ENCODE measurements around the gene PLCB4. TPM values are rescaled to one million over a fixed set of nuclear protein-coding genes. Genes with fewer than 3 reads are reported as not detected.
"Not testable (repeated sequence)": the region's sequence is repeated elsewhere in the genome, so short reads cannot be mapped to it uniquely, and the experiment has no call there.

Gene PLCB4
- total and polyA plus RNA-seq, 2 experiments from 2014 or later, result 6.5 to 16.1 TPM

DNA sequence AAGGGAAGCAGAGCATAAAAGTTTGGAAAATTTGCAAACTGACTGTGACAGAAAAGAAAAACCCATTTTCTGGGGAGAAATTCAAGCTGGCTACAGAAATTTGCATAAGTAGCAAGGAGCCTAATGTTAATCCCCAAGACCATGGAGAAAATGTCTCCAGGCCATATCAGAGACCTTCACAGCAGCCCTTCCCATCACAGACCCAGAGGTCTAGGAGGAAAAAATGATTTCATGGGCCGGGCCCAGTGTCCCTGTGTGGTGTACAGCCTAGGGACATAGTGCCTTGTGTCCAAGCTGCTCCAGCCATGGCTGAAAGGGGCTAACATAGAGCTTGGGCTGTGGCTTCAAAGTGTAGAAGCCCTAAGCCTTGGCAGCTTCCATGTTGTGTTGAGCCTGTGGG, 83.3 kb downstream of the PLCB4 start:
- not testable (repeated sequence) for H3K4me3 ChIP-seq; ATAC-seq; H3K27ac Mint-ChIP-seq; H3F3A ChIP-seq (replicated peaks; ENCODE audit: low read depth); H3K27me3 Mint-ChIP-seq (ENCODE audit: insufficient read depth, low read depth, poor library complexity); H3K27me3 ChIP-seq (ENCODE audit: insufficient read depth); H3K36me3 ChIP-seq (ENCODE audit: insufficient read depth); H3K9me2 ChIP-seq (ENCODE audit: insufficient read depth); H3K27ac ChIP-seq (ENCODE audit: low read depth); H3K4me1 Mint-ChIP-seq; H2AFZ ChIP-seq; H3K4me2 ChIP-seq; DNase-seq (ENCODE audit: low spot score); H3K4me3 Mint-ChIP-seq; H3K4me1 ChIP-seq (ENCODE audit: insufficient read depth); H4K20me1 ChIP-seq (replicated peaks; ENCODE audit: insufficient read depth); H3K79me2 ChIP-seq (replicated peaks; ENCODE audit: insufficient read depth)
- Mint-ChIP-seq H3K9me3 (peaks cover 27% of the 10 kb centered on the region), H3K36me3 (ENCODE audit: low read depth) (peaks cover 27% of the 10 kb centered on the region)

DNA sequence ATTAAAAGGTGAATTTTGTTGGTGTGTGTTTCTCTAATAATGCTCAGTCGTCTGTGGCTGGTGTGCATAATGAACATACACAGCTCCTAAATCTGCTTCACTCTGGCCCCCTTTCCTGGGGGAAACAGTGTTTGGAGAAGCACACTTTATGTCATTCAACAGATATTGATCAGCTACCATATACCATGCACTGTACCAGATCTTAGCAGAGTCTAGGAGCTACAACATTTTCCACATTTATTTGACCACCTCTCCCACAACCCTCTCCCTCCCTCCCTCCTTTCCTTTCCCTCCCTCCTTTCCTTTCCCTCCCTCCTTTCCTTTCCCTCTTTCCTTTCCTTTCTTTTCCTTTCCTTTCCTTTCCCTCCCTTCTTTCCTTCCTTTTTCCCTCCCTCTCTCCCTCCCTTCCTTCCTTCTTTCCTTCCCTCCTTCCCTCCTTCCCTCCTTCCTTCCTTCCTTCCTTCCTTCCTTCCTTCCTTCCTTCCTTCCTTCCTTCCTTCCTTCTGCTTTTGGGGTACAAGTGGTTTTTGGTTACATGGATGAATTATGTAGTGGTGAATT, 85.7 kb downstream of the PLCB4 start:
- H3K4me1 ChIP-seq (ENCODE audit: insufficient read depth), result peaks cover 5% of the 10 kb centered on the region
- no peak overlapping the region for H3K4me3 ChIP-seq
- DNase-seq (ENCODE audit: low spot score), result no peak
- no peaks in the 10 kb centered on the region for H3K9me2 ChIP-seq (ENCODE audit: insufficient read depth)
- Mint-ChIP-seq H3K36me3 (ENCODE audit: low read depth) (peaks cover 27% of the 10 kb centered on the region), H3K4me1 (peaks cover 7% of the 10 kb centered on the region; the same call in 2 of the 3 replicates), H3K27me3 (ENCODE audit: insufficient read depth, low read depth, poor library complexity) (peaks cover 3% of the 10 kb centered on the region), H3K4me3 (no peak overlapping the region), H3K27ac (no peak overlapping the region), H3K9me3 (peaks cover 27% of the 10 kb centered on the region)
- no peaks in the 10 kb centered on the region for H3K79me2 ChIP-seq (replicated peaks; ENCODE audit: insufficient read depth)
- no peaks in the 10 kb centered on the region for H4K20me1 ChIP-seq (replicated peaks; ENCODE audit: insufficient read depth)
- H3K36me3 ChIP-seq (ENCODE audit: insufficient read depth), result no peaks in the 10 kb centered on the region
- H3F3A ChIP-seq (replicated peaks; ENCODE audit: low read depth), result no peaks in the 10 kb centered on the region
- no peak overlapping the region for H2AFZ ChIP-seq
- no peak for ATAC-seq
- no peak overlapping the region for H3K4me2 ChIP-seq
- H3K27me3 ChIP-seq (ENCODE audit: insufficient read depth), result no peaks in the 10 kb centered on the region
- no peak overlapping the region for H3K27ac ChIP-seq (ENCODE audit: low read depth)
- TF ChIP-seq POLR2AphosphoS5 (IDR thresholded peaks at IDR 0.05; ENCODE audit: low read depth) (no peak), NANOG (IDR thresholded peaks at IDR 0.05; ENCODE audit: borderline replicate concordance) (no peak), ZNF331 (CRISPR knock-in tag; IDR thresholded peaks at IDR 0.05; ENCODE audit: low read depth) (no peak), JUNB (IDR thresholded peaks at IDR 0.05; ENCODE audit: unreplicated experiment) (no peak), ZNF114 (CRISPR knock-in tag; IDR thresholded peaks at IDR 0.05) (no peak), EZH2 (IDR thresholded peaks at IDR 0.05; ENCODE audit: low read depth, unreplicated experiment) (no peak), CREB1 (CRISPR knock-in tag; IDR thresholded peaks at IDR 0.05; ENCODE audit: low read depth) (no peak), EZH2phosphoT487 (IDR thresholded peaks at IDR 0.05; ENCODE audit: unreplicated experiment) (no peak), STAT1 (IDR thresholded peaks at IDR 0.05; ENCODE audit: unreplicated experiment) (no peak)
- TF ChIP-seq, protein P1, sequence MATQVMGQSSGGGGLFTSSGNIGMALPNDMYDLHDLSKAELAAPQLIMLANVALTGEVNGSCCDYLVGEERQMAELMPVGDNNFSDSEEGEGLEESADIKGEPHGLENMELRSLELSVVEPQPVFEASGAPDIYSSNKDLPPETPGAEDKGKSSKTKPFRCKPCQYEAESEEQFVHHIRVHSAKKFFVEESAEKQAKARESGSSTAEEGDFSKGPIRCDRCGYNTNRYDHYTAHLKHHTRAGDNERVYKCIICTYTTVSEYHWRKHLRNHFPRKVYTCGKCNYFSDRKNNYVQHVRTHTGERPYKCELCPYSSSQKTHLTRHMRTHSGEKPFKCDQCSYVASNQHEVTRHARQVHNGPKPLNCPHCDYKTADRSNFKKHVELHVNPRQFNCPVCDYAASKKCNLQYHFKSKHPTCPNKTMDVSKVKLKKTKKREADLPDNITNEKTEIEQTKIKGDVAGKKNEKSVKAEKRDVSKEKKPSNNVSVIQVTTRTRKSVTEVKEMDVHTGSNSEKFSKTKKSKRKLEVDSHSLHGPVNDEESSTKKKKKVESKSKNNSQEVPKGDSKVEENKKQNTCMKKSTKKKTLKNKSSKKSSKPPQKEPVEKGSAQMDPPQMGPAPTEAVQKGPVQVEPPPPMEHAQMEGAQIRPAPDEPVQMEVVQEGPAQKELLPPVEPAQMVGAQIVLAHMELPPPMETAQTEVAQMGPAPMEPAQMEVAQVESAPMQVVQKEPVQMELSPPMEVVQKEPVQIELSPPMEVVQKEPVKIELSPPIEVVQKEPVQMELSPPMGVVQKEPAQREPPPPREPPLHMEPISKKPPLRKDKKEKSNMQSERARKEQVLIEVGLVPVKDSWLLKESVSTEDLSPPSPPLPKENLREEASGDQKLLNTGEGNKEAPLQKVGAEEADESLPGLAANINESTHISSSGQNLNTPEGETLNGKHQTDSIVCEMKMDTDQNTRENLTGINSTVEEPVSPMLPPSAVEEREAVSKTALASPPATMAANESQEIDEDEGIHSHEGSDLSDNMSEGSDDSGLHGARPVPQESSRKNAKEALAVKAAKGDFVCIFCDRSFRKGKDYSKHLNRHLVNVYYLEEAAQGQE (IDR thresholded peaks at IDR 0.05; ENCODE audit: unreplicated experiment), result no peak
- TF ChIP-seq, protein P2, sequence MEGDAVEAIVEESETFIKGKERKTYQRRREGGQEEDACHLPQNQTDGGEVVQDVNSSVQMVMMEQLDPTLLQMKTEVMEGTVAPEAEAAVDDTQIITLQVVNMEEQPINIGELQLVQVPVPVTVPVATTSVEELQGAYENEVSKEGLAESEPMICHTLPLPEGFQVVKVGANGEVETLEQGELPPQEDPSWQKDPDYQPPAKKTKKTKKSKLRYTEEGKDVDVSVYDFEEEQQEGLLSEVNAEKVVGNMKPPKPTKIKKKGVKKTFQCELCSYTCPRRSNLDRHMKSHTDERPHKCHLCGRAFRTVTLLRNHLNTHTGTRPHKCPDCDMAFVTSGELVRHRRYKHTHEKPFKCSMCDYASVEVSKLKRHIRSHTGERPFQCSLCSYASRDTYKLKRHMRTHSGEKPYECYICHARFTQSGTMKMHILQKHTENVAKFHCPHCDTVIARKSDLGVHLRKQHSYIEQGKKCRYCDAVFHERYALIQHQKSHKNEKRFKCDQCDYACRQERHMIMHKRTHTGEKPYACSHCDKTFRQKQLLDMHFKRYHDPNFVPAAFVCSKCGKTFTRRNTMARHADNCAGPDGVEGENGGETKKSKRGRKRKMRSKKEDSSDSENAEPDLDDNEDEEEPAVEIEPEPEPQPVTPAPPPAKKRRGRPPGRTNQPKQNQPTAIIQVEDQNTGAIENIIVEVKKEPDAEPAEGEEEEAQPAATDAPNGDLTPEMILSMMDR (conservative IDR thresholded peaks at IDR 0.05; ENCODE audit: low read depth in 2 of 2), result no peak
- TF ChIP-seq, protein P3, sequence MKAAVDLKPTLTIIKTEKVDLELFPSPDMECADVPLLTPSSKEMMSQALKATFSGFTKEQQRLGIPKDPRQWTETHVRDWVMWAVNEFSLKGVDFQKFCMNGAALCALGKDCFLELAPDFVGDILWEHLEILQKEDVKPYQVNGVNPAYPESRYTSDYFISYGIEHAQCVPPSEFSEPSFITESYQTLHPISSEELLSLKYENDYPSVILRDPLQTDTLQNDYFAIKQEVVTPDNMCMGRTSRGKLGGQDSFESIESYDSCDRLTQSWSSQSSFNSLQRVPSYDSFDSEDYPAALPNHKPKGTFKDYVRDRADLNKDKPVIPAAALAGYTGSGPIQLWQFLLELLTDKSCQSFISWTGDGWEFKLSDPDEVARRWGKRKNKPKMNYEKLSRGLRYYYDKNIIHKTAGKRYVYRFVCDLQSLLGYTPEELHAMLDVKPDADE (IDR thresholded peaks at IDR 0.05), result no peak

Data from GM23338 (cell line).